Mucosa of descending colon (tissue), 3 donors: Measurements from ENCODE around the gene SPOCK3. TPM values are rescaled to one million over a fixed set of nuclear protein-coding genes. Genes with fewer than 3 reads are reported as not detected.

Experiments used
- ATAC-seq: fragments of 200-7000 bp; cut with Tn5 transposase; one replicate; pipeline ENCODE4 v1.9.1; 2020; ENCODE audit warnings: mild to moderate bottlenecking, moderate library complexity
- DNase-seq, 3 donors: peaks; one replicate each; pipeline ENCODE4 v3.0.0-alpha.2; 2020
- H3K36me3 ChIP-seq: fragments of 200-600 bp; one replicate; pipeline ENCODE4 v1.8.0; 2021; ENCODE audit warnings: low read depth, mild to moderate bottlenecking
- H3K4me1 ChIP-seq: fragments of 200-600 bp; one replicate; pipeline ENCODE4 v1.8.0; 2021; ENCODE audit warnings: low read depth, mild to moderate bottlenecking
- H3K4me3 ChIP-seq: fragments of 200-600 bp; one replicate; pipeline ENCODE4 v1.8.0; 2021; ENCODE audit warnings: mild to moderate bottlenecking
- H3K9me3 ChIP-seq: fragments of 200-600 bp; one replicate; pipeline ENCODE4 v1.8.0; 2021; ENCODE audit warnings: mild to moderate bottlenecking
- intact Hi-C, 2 donors: fragments of 100-400 bp; cut with DNase I in 1 of 2; cut with micrococcal nuclease in 1 of 2; formaldehyde crosslinking; loops; one replicate each; pipeline versions ENCODE4 v1.11.0 to v1.11.1; 2022; cut with DNase I, micrococcal nuclease
- total RNA-seq, 3 donors: library from RNA; stranded (reverse); fragmentation: NEBNext Ultra II Directional in 2 of 3; extraction: Animal tissue kit (Norgen Biotek cat#: 25700) in 2 of 3; gene quantifications; one replicate each; pipeline versions ENCODE4 v1.2.1 to v1.2.4, GENCODE V29; 2021 to 2023
- TF ChIP-seq, protein P1 (sequence below): fragments of 200-600 bp; IDR thresholded peaks from one replicate; pipeline ENCODE4 v1.8.0; 2022; ENCODE audit warnings: antibody characterized with exemption, mild to moderate bottlenecking
- donor health status: DM: no; HTN: no; CAD: no; lungs with moderate emphysema.
- donor health status: DM: no; HTN: no; CAD: no.
- donor health status: DM: no; HTN: yes; CAD: no.

The SPOCK3 gene
- total RNA-seq, 3 donors from 2014 or later, result 0.55 to 3.6 (median 0.55) TPM

DNA sequence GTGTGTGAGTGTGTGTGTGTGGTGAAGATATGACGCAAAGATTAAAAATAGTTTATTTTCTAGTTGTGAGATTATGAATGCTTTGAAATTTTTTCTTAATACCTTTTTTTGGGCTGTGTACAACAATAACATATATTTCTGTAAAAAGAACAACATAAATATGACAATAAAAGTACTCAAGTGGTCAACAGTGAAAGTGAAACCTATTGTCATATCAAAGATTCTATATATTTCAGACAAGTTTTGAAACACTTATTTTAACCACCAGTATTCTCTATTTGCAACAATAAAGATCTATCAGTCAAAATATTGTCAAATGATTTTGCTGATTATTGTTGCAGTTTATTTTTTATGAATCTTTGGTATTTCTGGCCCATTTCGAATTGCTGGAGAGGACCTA is 98.0 kb downstream of the SPOCK3 start:
- H3K36me3 ChIP-seq, result no peaks in the 10 kb centered on the region
- TF ChIP-seq, protein P1, sequence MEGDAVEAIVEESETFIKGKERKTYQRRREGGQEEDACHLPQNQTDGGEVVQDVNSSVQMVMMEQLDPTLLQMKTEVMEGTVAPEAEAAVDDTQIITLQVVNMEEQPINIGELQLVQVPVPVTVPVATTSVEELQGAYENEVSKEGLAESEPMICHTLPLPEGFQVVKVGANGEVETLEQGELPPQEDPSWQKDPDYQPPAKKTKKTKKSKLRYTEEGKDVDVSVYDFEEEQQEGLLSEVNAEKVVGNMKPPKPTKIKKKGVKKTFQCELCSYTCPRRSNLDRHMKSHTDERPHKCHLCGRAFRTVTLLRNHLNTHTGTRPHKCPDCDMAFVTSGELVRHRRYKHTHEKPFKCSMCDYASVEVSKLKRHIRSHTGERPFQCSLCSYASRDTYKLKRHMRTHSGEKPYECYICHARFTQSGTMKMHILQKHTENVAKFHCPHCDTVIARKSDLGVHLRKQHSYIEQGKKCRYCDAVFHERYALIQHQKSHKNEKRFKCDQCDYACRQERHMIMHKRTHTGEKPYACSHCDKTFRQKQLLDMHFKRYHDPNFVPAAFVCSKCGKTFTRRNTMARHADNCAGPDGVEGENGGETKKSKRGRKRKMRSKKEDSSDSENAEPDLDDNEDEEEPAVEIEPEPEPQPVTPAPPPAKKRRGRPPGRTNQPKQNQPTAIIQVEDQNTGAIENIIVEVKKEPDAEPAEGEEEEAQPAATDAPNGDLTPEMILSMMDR, result no peak
- no peak for DNase-seq
- intact Hi-C loops, result no loop called here
- H3K4me3 ChIP-seq, result no peak overlapping the region
- ATAC-seq, result no peak
- H3K9me3 ChIP-seq, result no peaks in the 10 kb centered on the region
- H3K4me1 ChIP-seq, result no peaks in the 10 kb centered on the region

DNA sequence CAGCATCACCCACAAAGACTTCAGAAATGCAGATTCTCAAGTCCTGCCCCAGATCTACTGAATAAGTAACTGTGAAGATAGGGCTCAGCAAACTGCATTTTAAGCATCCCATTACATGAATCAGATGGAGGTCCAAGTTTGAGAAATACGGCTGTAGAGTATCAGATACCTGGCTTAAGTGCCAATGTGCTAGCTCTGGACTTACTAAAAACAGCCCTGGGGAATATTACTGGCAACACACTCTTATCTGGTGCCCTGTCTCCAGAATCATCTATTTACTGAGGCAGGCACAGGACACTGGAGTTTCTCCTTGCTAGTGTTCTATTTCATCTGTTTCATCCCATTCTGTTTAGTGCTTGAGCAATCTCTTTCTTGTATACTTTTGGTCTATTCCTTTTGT is 105.1 kb downstream of the SPOCK3 start:
- H3K4me1 ChIP-seq, result no peaks in the 10 kb centered on the region
- no peaks in the 10 kb centered on the region for H3K9me3 ChIP-seq
- no peak overlapping the region for H3K4me3 ChIP-seq
- DNase-seq, result no peak
- intact Hi-C loops, result no loop called here
- TF ChIP-seq, protein P1, result no peak
- ATAC-seq, result no peak
- no peaks in the 10 kb centered on the region for H3K36me3 ChIP-seq

DNA sequence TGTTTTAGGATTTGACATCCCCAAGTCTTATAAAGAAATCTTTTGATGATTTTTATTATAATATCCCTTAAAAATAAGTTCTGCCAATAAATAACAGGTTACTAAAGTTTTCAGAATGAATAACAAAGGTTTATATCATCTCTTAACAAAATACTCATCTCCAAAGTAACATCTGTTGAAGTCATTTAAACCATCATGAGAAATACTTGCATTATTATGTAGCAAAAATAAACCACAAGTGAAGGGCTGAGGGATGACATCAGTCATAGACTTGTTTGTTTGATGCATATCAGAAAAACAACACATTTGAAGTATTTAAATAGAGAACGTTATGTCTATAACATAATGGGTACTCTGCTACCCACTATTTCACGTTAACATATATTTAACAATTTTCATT is 114.9 kb downstream of the SPOCK3 start:
- Histone ChIP-seq H3K36me3 (no peaks in the 10 kb centered on the region), H3K9me3 (no peaks in the 10 kb centered on the region), H3K4me1 (no peaks in the 10 kb centered on the region), H3K4me3 (no peak overlapping the region)
- intact Hi-C loops, result no loop called here
- no peak for DNase-seq
- ATAC-seq, result no peak
- TF ChIP-seq, protein P1, result no peak

DNA sequence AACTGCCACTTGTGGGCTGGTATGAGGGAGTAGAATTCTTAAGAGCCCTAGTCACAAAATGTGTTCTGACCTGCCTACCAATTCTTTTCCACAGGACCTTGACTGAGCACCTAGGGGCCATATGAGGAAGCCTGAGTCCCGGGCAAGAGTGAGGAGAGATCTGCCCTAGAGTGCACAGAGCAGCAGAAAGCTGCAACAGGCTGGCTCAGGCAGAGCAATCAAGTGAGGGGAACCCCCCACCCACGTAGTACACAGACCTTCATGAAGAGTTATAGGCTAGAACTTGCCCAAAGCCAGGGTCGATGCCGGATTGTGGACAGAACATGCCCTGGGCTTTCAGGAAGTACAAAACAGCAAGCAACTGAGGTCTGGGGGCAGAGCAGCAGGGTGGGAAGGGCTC is 117.0 kb downstream of the SPOCK3 start:
- DNase-seq (no peak), ATAC-seq (no peak)
- TF ChIP-seq, protein P1, result no peak
- no peaks in the 10 kb centered on the region for H3K9me3 ChIP-seq
- no peaks in the 10 kb centered on the region for H3K4me1 ChIP-seq
- no peaks in the 10 kb centered on the region for H3K36me3 ChIP-seq
- intact Hi-C loops, result no loop called here
- no peak overlapping the region for H3K4me3 ChIP-seq

DNA sequence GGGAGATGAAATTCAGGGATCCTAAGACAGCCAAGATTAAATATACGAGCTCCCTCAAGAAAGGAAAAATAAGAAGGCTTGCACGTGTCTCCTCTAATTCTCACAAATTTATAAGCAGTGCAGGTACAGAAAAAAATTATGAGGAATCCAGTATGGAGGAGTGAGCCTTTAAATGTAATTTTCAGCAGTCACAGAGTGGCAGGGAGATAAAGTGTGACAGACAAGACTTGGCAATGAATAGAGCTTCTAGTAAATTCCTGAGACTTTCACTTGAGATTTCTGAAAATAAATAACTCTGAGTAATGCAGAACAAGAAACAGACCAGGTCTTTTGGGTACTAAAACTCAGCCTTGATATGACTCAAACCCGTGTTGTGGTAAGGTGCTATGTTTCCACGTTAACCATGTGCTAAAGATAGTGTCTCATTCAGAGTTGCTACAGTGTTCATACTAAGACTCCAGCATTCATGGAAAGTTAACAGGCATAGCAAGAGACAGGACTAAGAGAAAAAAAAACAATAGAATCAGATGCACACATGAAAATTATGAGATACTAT is 119.8 kb downstream of the SPOCK3 start:
- intact Hi-C loops, result no loop called here

More for the DNA sequence above, 119.8 kb downstream of the SPOCK3 start:
- TF ChIP-seq, protein P1, result no peak
- ATAC-seq, result no peak
- no peaks in the 10 kb centered on the region for H3K9me3 ChIP-seq
- DNase-seq, result no peak
- no peaks in the 10 kb centered on the region for H3K4me1 ChIP-seq
- H3K36me3 ChIP-seq, result no peaks in the 10 kb centered on the region
- no peak overlapping the region for H3K4me3 ChIP-seq
